BLaER1 treated with 17β-estradiol and CSF1 and Interleukin-3, amounts not matched to agents 10 nM and 100 nM (cell line): ENCODE data around the gene PPP4C.
"Not testable (repeated sequence)": the region's sequence is repeated elsewhere in the genome, so short reads cannot be mapped to it uniquely, and the experiment has no call there.

ENCODE experiments used
- H3K27ac ChIP-seq, 11 experiments: shearing (Covaris generic); formaldehyde crosslinking; 2 replicates each; pipeline ENCODE4 v1.8.1; 2022
- H3K27me3 ChIP-seq, 11 experiments: shearing (Covaris generic); formaldehyde crosslinking; 2 replicates each; pipeline ENCODE4 v1.8.1; 2022
- H3K36me3 ChIP-seq, 11 experiments: shearing (Covaris generic); formaldehyde crosslinking; 2 replicates each; pipeline ENCODE4 v1.8.1; 2022
- H3K4me1 ChIP-seq, 10 experiments: shearing (Covaris generic); formaldehyde crosslinking; 2 replicates each; pipeline ENCODE4 v1.8.1; 2022
- H3K4me2 ChIP-seq, 11 experiments: shearing (Covaris generic); formaldehyde crosslinking; 2 replicates each; pipeline ENCODE4 v1.8.1; 2022
- H3K4me3 ChIP-seq, 10 experiments: shearing (Covaris generic); formaldehyde crosslinking; 2 replicates each; pipeline ENCODE4 v1.8.1; 2022
- H3K9ac ChIP-seq, 11 experiments: shearing (Covaris generic); formaldehyde crosslinking; 2 replicates each; pipeline ENCODE4 v1.8.1; 2022
- H3K9me3 ChIP-seq, 11 experiments: shearing (Covaris generic); formaldehyde crosslinking; replicated peaks in 1 of 11; 2 replicates each; pipeline ENCODE4 v1.8.1; 2022
- H4K20me1 ChIP-seq, 11 experiments: shearing (Covaris generic); formaldehyde crosslinking; 2 replicates each; pipeline ENCODE4 v1.8.1; 2022
- Cebpa-rat ChIP-seq, 11 experiments: shearing (Covaris generic); IDR thresholded peaks; 2 replicates each; pipeline ENCODE4 v1.8.1; 2022

Gene PPP4C

DNA sequence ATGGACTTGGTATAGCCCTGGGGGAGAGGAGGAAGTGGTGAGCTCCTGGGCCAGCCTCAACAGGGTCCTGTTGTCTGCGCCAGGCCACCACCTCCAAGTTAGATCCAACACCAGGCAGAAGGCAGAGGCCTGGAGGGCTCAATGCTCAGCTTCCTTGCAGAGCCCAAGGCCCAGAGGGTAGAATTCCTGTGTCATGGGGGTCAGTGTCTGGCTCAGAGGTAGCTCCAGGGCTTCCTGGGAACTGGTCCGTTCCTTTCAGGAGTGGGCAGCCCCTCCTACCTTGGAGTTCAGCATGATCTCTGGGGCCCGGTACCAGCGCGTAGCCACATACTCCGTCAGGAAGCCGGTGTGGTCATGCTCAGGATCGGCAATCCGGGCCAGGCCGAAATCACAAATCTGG lies 42.0 kb downstream of the PPP4C start:
- H3K27me3 ChIP-seq = no peaks in the 10 kb centered on the region
- H3K9ac ChIP-seq = no peak overlapping the region
- H3K4me3 ChIP-seq = no peak overlapping the region
- no peaks in the 10 kb centered on the region; a peak in 1 of 22 replicates for H4K20me1 ChIP-seq
- H3K27ac ChIP-seq = no peak overlapping the region
- H3K4me1 ChIP-seq = peaks cover 23 to 47% (median 34%) of the 10 kb centered on the region in 10 experiments
- TF ChIP-seq Cebpa-rat (IDR thresholded peaks at IDR 0.05) = no peak
- peaks cover 12 to 87% (median 48%) of the 10 kb centered on the region in 11 experiments; a peak in 21 of 22 replicates for H3K36me3 ChIP-seq
- no peaks in the 10 kb centered on the region for H3K9me3 ChIP-seq
- no peak overlapping the region for H3K4me2 ChIP-seq

GRCh38 chr16:30119428-30119827 lies 43.6 kb downstream of the PPP4C start:
- Histone ChIP-seq H3K27me3 (no peaks in the 10 kb centered on the region), H3K9me3 (no peaks in the 10 kb centered on the region), H4K20me1 (no peaks in the 10 kb centered on the region; a peak in 1 of 22 replicates), H3K4me2 (no peak overlapping the region), H3K4me3 (no peak overlapping the region), H3K9ac (no peak overlapping the region), H3K27ac (no peak overlapping the region), H3K4me1 (peaks cover 28 to 48% (median 38%) of the 10 kb centered on the region in 10 experiments), H3K36me3 (peaks cover 12 to 71% (median 44%) of the 10 kb centered on the region in 11 experiments; a peak in 21 of 22 replicates)
- no peak for TF ChIP-seq Cebpa-rat (IDR thresholded peaks at IDR 0.05)

GRCh38 chr16:30120340-30121105 lies 44.7 kb downstream of the PPP4C start:
- H3K4me1 ChIP-seq = peaks cover 28 to 54% (median 38%) of the 10 kb centered on the region in 10 experiments
- H4K20me1 ChIP-seq = no peaks in the 10 kb centered on the region; a peak in 1 of 22 replicates
- H3K4me3 ChIP-seq = no peak overlapping the region
- H3K4me2 ChIP-seq = peak overlapping the region in 6 of 11 experiments; percentile 4 to 98 (median 49); a peak in 6 of 22 replicates
- no peaks in the 10 kb centered on the region for H3K9me3 ChIP-seq
- H3K27me3 ChIP-seq = no peaks in the 10 kb centered on the region
- peak overlapping the region in 1 of 11 experiments; percentile 94; a peak in 1 of 22 replicates for H3K9ac ChIP-seq
- TF ChIP-seq Cebpa-rat (IDR thresholded peaks at IDR 0.05) = no peak
- H3K36me3 ChIP-seq = peaks cover 12 to 60% (median 38%) of the 10 kb centered on the region in 11 experiments; a peak in 21 of 22 replicates
- H3K27ac ChIP-seq = no peak overlapping the region

GRCh38 chr16:30121741-30122571 lies 46.2 kb downstream of the PPP4C start:
- Histone ChIP-seq H3K4me2 (peak overlapping the region; percentile 84 to 99 (median 97)), H3K36me3 (peaks cover 12 to 46% (median 25%) of the 10 kb centered on the region in 11 experiments; a peak in 20 of 22 replicates), H3K9me3 (no peaks in the 10 kb centered on the region), H3K27ac (peak overlapping the region; percentile 38 to 93 (median 84); a peak in 21 of 22 replicates), H3K4me3 (peak overlapping the region; percentile 71 to 86 (median 78)), H3K4me1 (peaks cover 28 to 54% (median 40%) of the 10 kb centered on the region in 10 experiments), H3K9ac (peak overlapping the region; percentile 80 to 94 (median 90)), H3K27me3 (no peaks in the 10 kb centered on the region), H4K20me1 (no peaks in the 10 kb centered on the region)
- TF ChIP-seq Cebpa-rat (IDR thresholded peaks at IDR 0.05) = no peak

- Histone ChIP-seq H3K9ac (peak overlapping the region; percentile 80 to 94 (median 90)), H3K27ac (peak overlapping the region; percentile 38 to 93 (median 84); a peak in 21 of 22 replicates), H3K4me2 (peak overlapping the region; percentile 84 to 99 (median 97)), H3K4me1 (peaks cover 28 to 54% (median 42%) of the 10 kb centered on the region in 10 experiments), H3K4me3 (peak overlapping the region; percentile 71 to 86 (median 78)), H3K36me3 (peaks cover 8 to 39% (median 18%) of the 10 kb centered on the region in 11 experiments; a peak in 20 of 22 replicates), H3K9me3 (no peaks in the 10 kb centered on the region), H4K20me1 (no peaks in the 10 kb centered on the region), H3K27me3 (no peaks in the 10 kb centered on the region)
- no peak for TF ChIP-seq Cebpa-rat (IDR thresholded peaks at IDR 0.05)
Observed at GRCh38 chr16:30122604-30123160, 46.9 kb downstream of the PPP4C start.

- Histone ChIP-seq H3K9me3 (peaks cover 0 to 6% (median 3%) of the 10 kb centered on the region in 11 experiments; a peak in 10 of 22 replicates), H3K4me3 (no peak overlapping the region), H3K9ac (no peak overlapping the region), H3K4me2 (0 out of 22 replicates have a peak overlapping the region, but pooled peaks of 1 of the 11 experiments have one; percentile 69), H3K36me3 (peaks cover 0 to 16% (median 0%) of the 10 kb centered on the region in 11 experiments; a peak in 7 of 22 replicates), H3K27me3 (no peaks in the 10 kb centered on the region), H3K27ac (no peak overlapping the region), H3K4me1 (peaks cover 18 to 43% (median 34%) of the 10 kb centered on the region in 10 experiments), H4K20me1 (no peaks in the 10 kb centered on the region)
- TF ChIP-seq Cebpa-rat (IDR thresholded peaks at IDR 0.05) = no peak
Observed at GRCh38 chr16:30124985-30125379, 49.2 kb downstream of the PPP4C start.

- not testable (repeated sequence) for H3K27me3 ChIP-seq, H3K4me3 ChIP-seq, H4K20me1 ChIP-seq, H3K27ac ChIP-seq, H3K4me2 ChIP-seq, H3K9ac ChIP-seq, H3K36me3 ChIP-seq
- Histone ChIP-seq H3K9me3 (peaks cover 0 to 13% (median 10%) of the 10 kb centered on the region in 11 experiments; a peak in 17 of 22 replicates), H3K4me1 (peaks cover 18 to 42% (median 32%) of the 10 kb centered on the region in 10 experiments)
Observed at GRCh38 chr16:30125690-30126089, 49.9 kb downstream of the PPP4C start.

- no peaks in the 10 kb centered on the region for H3K36me3 ChIP-seq
- no peak for TF ChIP-seq Cebpa-rat (IDR thresholded peaks at IDR 0.05)
- no peaks in the 10 kb centered on the region for H4K20me1 ChIP-seq
- peaks cover 0 to 35% (median 23%) of the 10 kb centered on the region in 11 experiments; a peak in 20 of 22 replicates for H3K9me3 ChIP-seq
- H3K4me2 ChIP-seq = no peak overlapping the region
- no peak overlapping the region for H3K27ac ChIP-seq
- no peaks in the 10 kb centered on the region for H3K27me3 ChIP-seq
- H3K9ac ChIP-seq = no peak overlapping the region
- H3K4me3 ChIP-seq = no peak overlapping the region
- peaks cover 25 to 44% (median 36%) of the 10 kb centered on the region in 10 experiments for H3K4me1 ChIP-seq
Observed at GRCh38 chr16:30127993-30128392, 52.2 kb downstream of the PPP4C start.
